Natural killer cell treated with Interleukin-12 subunit alpha and Interleukin-12 subunit beta and Interleukin-15 and Interleukin-18, amount 100 ng/mL, for 72 hours (primary cell): ENCODE results near the gene PRSS3. TPM values are rescaled to one million over a fixed set of nuclear protein-coding genes. Genes with fewer than 3 reads are reported as not detected.
A peak's percentile ranks its signal among the peaks of the same experiment; 100 is the strongest.
"Not testable (repeated sequence)": the region's sequence is repeated elsewhere in the genome, so short reads cannot be mapped to it uniquely, and the experiment has no call there.

Experiments
- ATAC-seq, 2 donors: fragments of 150-1000 bp; cut with Tn5 transposase in 1 of 2; sonication (Bioruptor Pico), chemical (Tn5 transposase) in 1 of 2; 2 replicates each; pipeline ENCODE4 v1.10.0; 2021
- DNase-seq: peaks from one replicate; pipeline ENCODE4 v3.0.0; 2022; ENCODE audit warnings: low spot score
- H3K27ac Mint-ChIP-seq, 2 donors: 1 replicate in 1 of 2; 2 replicates in 1 of 2; pipeline ENCODE4 v1.8.0; 2022; ENCODE audit warnings: mixed read lengths in 2 of 2, mild to moderate bottlenecking in 1 of 2, moderate library complexity in 1 of 2
- H3K27me3 Mint-ChIP-seq, 2 donors: 1 replicate in 1 of 2; 2 replicates in 1 of 2; pipeline ENCODE4 v1.8.0; 2022; ENCODE audit warnings: mixed read lengths in 2 of 2
- H3K36me3 Mint-ChIP-seq: one replicate; pipeline ENCODE4 v1.8.0; 2022; ENCODE audit warnings: mixed read lengths
- H3K4me1 Mint-ChIP-seq, 2 donors: 1 replicate in 1 of 2; 2 replicates in 1 of 2; pipeline ENCODE4 v1.8.0; 2022; ENCODE audit warnings: low read depth in 2 of 2, mixed read lengths in 2 of 2, mild to moderate bottlenecking in 1 of 2
- H3K4me3 Mint-ChIP-seq: one replicate; pipeline ENCODE4 v1.8.0; 2022; ENCODE audit warnings: mixed read lengths
- H3K9me3 Mint-ChIP-seq: 2 replicates; pipeline ENCODE4 v1.8.0; 2022; ENCODE audit warnings: mixed read lengths
- total RNA-seq, 2 donors: library from RNA; stranded (reverse); gene quantifications; one replicate each; pipeline ENCODE4 v1.2.3, GENCODE V29; 2022

Gene PRSS3
- total RNA-seq, 2 donors from 2014 or later = 1.3 TPM; not detected in 1

GRCh38 chr9:33773135-33773534 is 22.2 kb upstream of the PRSS3 start:
- not testable (repeated sequence) for H3K9me3 Mint-ChIP-seq, H3K4me1 Mint-ChIP-seq, DNase-seq, H3K36me3 Mint-ChIP-seq, H3K27me3 Mint-ChIP-seq, H3K4me3 Mint-ChIP-seq, H3K27ac Mint-ChIP-seq, ATAC-seq

DNA sequence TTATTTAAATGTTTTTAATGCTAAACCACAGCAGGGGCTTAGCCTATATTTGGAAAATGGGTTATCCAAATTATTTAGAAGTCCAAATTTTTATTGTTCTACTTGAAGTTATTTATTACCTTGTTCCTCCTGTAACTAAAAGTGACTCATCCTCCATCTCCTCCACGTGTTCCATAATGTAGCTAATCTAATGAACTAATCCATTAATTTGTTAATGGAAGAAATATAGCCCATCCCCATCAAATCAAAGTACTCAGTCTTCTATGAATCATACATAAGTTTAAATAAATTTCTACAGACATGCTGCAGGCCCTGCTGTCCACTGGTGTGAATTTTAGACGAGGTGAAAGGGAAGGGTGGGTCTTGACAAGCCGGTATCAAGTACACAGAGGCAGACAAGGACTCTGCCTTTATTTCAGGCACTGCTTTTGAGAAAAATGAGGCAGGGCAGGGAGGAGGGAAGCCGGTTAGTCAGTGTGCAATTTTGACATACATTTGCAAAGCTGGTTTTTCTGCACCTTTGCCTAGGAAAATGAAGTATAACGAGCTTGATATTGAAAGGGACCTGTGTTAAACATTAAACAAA is 21.2 kb upstream of the PRSS3 start:
- not testable (repeated sequence) for ATAC-seq, H3K4me3 Mint-ChIP-seq, H3K36me3 Mint-ChIP-seq, DNase-seq, H3K4me1 Mint-ChIP-seq, H3K27ac Mint-ChIP-seq, H3K9me3 Mint-ChIP-seq
- peaks cover 7 to 10% of the 10 kb centered on the region in 2 donors for H3K27me3 Mint-ChIP-seq

DNA sequence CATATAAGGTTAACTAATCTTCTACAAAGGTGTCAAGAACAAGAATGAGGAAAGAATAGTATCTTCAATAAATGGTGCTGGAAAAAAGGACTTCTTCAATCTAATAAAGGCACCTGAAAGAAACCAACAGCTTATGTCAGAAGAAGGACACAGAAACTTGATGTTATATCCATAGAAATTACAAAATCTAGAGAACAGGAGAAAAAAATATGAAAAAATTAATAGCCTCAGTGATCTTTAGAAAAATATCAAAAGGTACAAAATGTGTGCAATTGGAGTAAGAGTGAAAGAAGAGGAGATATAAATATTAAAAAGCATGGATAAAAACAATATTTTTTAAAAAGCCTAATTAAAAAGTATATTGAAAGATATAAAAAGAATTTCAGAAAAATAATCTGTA is 18.8 kb upstream of the PRSS3 start:
- ATAC-seq (no peak), DNase-seq (no peak)
- no peaks in the 10 kb centered on the region for H3K9me3 Mint-ChIP-seq
- peaks cover 5 to 8% of the 10 kb centered on the region in 2 donors for H3K4me1 Mint-ChIP-seq
- peaks cover 7 to 12% of the 10 kb centered on the region in 2 donors for H3K27me3 Mint-ChIP-seq
- H3K36me3 Mint-ChIP-seq = no peaks in the 10 kb centered on the region
- H3K4me3 Mint-ChIP-seq = no peak overlapping the region
- H3K27ac Mint-ChIP-seq = no peak overlapping the region

- Mint-ChIP-seq H3K36me3 (no peaks in the 10 kb centered on the region), H3K27ac (no peak overlapping the region), H3K4me3 (no peak overlapping the region), H3K9me3 (no peaks in the 10 kb centered on the region), H3K4me1 (peaks cover 8 to 9% of the 10 kb centered on the region in 2 donors), H3K27me3 (peaks cover 12 to 13% of the 10 kb centered on the region in 2 donors)
- peak; percentile 66 to 76 for ATAC-seq
- DNase-seq = no peak
Measured at GRCh38 chr9:33778700-33779351, 16.5 kb upstream of the PRSS3 start.

DNA sequence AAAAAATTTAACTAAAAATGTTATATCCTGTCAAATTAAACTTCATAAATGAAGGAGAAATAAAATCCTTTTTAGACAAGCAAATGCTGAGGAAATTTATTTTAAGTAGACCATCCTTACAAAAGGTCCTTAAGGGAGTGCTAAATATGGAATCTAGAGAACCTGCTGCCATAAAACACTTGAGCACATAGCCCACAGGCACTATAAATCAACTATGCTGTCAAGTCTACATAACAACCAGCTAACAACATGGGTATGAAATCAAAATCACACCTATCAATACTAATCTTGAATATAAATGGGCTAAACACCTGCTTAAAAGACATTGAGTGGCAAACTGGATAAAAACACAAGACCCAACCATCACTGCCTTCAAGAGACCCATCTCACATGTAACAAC is 15.1 kb upstream of the PRSS3 start:
- DNase-seq (no peak), ATAC-seq (no peak)
- Mint-ChIP-seq H3K4me1 (peaks cover 8 to 9% of the 10 kb centered on the region in 2 donors), H3K36me3 (no peaks in the 10 kb centered on the region), H3K9me3 (no peaks in the 10 kb centered on the region), H3K4me3 (no peak overlapping the region), H3K27ac (no peak overlapping the region), H3K27me3 (peaks cover 12 to 15% of the 10 kb centered on the region in 2 donors)

GRCh38 chr9:33781736-33782135 is 13.6 kb upstream of the PRSS3 start:
- Mint-ChIP-seq H3K27ac (no peak overlapping the region), H3K4me3 (no peak overlapping the region), H3K27me3 (peaks cover 8 to 23% of the 10 kb centered on the region in 2 donors), H3K36me3 (no peaks in the 10 kb centered on the region), H3K4me1 (peaks cover 5 to 9% of the 10 kb centered on the region in 2 donors), H3K9me3 (no peaks in the 10 kb centered on the region)
- ATAC-seq (no peak), DNase-seq (no peak)

- DNase-seq (no peak), ATAC-seq (no peak)
- Mint-ChIP-seq H3K27ac (no peak overlapping the region), H3K4me3 (no peak overlapping the region), H3K9me3 (no peaks in the 10 kb centered on the region), H3K36me3 (no peaks in the 10 kb centered on the region), H3K27me3 (peaks cover 11 to 21% of the 10 kb centered on the region in 2 donors), H3K4me1 (peaks cover 5 to 9% of the 10 kb centered on the region in 2 donors)
Measured at GRCh38 chr9:33782395-33783152, 12.8 kb upstream of the PRSS3 start.

DNA sequence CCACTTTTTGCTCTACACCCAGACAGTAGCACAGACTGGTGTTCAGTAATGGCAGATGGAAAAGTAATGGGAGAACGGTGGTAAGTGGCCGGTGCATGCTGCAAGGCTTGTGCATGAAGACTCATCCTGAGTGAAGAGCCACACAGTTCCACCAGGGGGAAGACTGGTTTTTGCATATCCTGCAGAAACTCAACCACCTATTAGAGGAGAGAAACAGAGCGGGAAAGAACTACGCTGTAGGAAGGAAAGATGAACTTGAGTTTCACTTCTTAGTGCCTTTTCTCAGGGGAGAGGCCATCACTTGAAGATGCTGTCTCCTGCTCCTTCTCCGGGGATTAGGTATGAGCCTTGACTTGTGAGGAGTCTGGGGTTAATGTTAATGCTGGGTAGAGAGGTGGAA is 9.4 kb upstream of the PRSS3 start:
- H3K27ac Mint-ChIP-seq = no peak overlapping the region
- no peak overlapping the region for H3K4me3 Mint-ChIP-seq
- H3K4me1 Mint-ChIP-seq = peaks cover 0 to 4% of the 10 kb centered on the region in 2 donors
- H3K9me3 Mint-ChIP-seq = no peaks in the 10 kb centered on the region
- DNase-seq (no peak), ATAC-seq (no peak)
- H3K36me3 Mint-ChIP-seq = no peaks in the 10 kb centered on the region
- H3K27me3 Mint-ChIP-seq = peaks cover 11 to 21% of the 10 kb centered on the region in 2 donors

DNA sequence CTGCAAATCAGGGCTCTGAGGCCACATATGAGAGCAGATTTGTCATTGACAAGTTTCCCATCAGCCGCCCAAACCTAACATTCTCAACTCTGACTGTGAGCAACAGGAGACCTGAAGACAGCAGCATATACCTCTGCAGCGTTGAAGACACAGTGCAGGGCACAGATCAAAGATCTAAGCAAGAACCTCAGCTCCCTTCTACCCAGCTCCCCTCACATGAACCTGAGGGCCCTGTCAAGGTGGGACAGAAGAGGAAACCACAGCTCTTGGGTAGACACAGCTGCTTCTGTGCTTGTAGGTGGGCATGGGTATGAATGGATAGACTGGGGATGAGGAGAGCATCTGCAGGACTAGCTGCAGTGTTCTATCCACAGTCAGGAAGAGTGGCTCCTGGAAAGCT is 8.7 kb upstream of the PRSS3 start:
- H3K4me1 Mint-ChIP-seq = peaks cover 0 to 4% of the 10 kb centered on the region in 2 donors
- DNase-seq = no peak
- H3K27me3 Mint-ChIP-seq = peaks cover 9 to 22% of the 10 kb centered on the region in 2 donors

DNA sequence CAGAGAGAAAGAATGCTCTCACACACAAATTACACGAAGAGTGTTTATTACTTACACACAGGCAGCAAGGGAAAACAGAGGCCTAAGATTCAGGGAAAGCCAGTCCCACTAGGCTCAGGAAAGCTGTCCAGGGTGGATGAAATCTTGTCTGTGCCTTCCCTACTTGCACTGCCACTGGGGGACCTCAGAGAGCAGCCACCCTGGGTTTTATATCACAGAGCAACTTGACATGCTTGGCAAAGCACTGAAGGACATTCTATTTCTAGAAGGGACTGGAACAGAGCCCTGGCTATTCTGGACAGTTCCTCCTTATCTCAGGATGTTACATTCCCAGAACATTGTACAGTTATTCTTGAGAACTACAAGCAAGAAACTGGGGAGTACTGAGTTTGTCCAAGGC is 7.5 kb upstream of the PRSS3 start:
- no peaks in the 10 kb centered on the region for H3K9me3 Mint-ChIP-seq
- H3K27ac Mint-ChIP-seq = no peak overlapping the region
- H3K4me1 Mint-ChIP-seq = no peaks in the 10 kb centered on the region
- DNase-seq = no peak
- H3K4me3 Mint-ChIP-seq = no peak overlapping the region
- ATAC-seq = no peak
- peaks cover 14 to 29% of the 10 kb centered on the region in 2 donors for H3K27me3 Mint-ChIP-seq
- H3K36me3 Mint-ChIP-seq = no peaks in the 10 kb centered on the region

More for the DNA sequence above, 8.7 kb upstream of the PRSS3 start:
- no peak overlapping the region for H3K4me3 Mint-ChIP-seq
- no peaks in the 10 kb centered on the region for H3K36me3 Mint-ChIP-seq
- no peak for ATAC-seq
- no peaks in the 10 kb centered on the region for H3K9me3 Mint-ChIP-seq
- H3K27ac Mint-ChIP-seq = no peak overlapping the region

DNA sequence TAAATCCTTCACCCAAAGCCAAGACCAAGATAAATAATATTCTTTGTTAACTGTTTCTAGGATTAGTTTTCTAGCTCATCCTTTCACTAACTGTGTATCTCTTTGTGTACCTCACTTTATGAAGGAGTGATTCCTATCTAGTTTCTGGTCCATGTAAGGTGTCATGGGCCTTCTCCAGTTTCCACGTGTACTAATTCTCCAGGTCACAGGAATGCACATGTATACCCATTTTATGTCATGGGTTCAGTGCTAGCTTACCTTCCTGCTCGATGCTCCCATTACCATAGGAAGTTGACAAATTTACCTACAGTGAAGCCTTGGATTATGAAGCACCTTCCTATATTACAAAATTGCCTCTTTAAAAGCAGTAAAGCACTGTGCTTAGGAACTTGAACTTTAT is 5.9 kb upstream of the PRSS3 start:
- DNase-seq, H3K36me3 Mint-ChIP-seq, ATAC-seq, H3K9me3 Mint-ChIP-seq, H3K27ac Mint-ChIP-seq, H3K4me1 Mint-ChIP-seq, H3K4me3 Mint-ChIP-seq: not testable (repeated sequence)
- H3K27me3 Mint-ChIP-seq = peaks cover 19 to 30% of the 10 kb centered on the region in 2 donors

GRCh38 chr9:33791117-33791516 is 4.2 kb upstream of the PRSS3 start:
- Mint-ChIP-seq H3K27me3 (peaks cover 21 to 32% of the 10 kb centered on the region in 2 donors), H3K27ac (no peak overlapping the region)
- DNase-seq = no peak

DNA sequence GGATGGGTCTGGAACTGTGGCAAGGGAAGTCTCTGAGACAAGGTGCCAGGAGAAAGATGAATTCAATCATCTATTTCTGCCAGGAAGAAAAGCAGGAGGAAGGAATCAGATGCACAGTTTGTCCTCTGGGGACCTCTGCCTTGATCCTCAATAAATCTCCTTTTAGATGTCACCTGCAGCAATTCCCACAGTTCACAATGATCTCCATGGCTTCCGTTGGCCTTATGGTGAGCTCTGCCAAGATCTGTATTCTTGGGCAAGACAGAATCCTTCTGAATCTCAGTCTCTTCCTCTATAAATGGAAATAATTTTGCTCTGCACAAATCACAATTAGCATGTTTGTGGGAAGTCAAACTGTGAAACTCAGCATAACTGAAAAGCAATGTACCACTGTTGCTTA is 1.9 kb upstream of the PRSS3 start:
- ATAC-seq, H3K9me3 Mint-ChIP-seq, DNase-seq, H3K4me1 Mint-ChIP-seq, H3K4me3 Mint-ChIP-seq, H3K27ac Mint-ChIP-seq, H3K36me3 Mint-ChIP-seq: not testable (repeated sequence)
- H3K27me3 Mint-ChIP-seq = peaks cover 21 to 44% of the 10 kb centered on the region in 2 donors

More at GRCh38 chr9:33791117-33791516, 4.2 kb upstream of the PRSS3 start:
- H3K36me3 Mint-ChIP-seq = no peaks in the 10 kb centered on the region
- no peak overlapping the region for H3K4me3 Mint-ChIP-seq
- H3K4me1 Mint-ChIP-seq = no peaks in the 10 kb centered on the region
- no peaks in the 10 kb centered on the region for H3K9me3 Mint-ChIP-seq
- no peak for ATAC-seq

DNA sequence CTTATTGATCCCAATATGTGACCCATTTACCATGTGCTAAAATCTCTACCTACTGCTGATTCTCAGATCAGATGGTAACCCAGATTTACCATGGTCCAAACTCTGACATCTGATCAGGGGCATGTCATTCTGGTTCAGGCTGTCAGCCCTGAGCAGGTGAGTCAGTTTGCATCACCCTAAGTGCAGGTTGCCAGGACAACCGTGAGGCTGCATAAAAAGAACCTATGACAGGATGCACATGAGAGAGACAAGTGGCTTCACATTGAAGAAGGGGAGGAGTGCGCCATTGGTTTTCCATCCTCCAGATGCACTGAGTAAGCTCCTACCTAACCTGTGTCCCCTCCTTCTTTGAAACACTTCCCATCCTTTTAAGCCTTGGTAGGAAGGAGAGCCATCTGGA is 801 bp upstream of the PRSS3 start:
- Mint-ChIP-seq H3K4me3 (no peak overlapping the region), H3K9me3 (no peaks in the 10 kb centered on the region), H3K27ac (no peak overlapping the region), H3K36me3 (no peaks in the 10 kb centered on the region), H3K4me1 (no peaks in the 10 kb centered on the region), H3K27me3 (peaks cover 25 to 52% of the 10 kb centered on the region in 2 donors)
- ATAC-seq (no peak), DNase-seq (no peak)
